HepG2 (cell line): Measurements from ENCODE around the gene SH3BP2. TPM values are rescaled to one million over a fixed set of nuclear protein-coding genes. Genes with fewer than 3 reads are reported as not detected.
"Not testable (repeated sequence)": the region's sequence is repeated elsewhere in the genome, so short reads cannot be mapped to it uniquely, and the experiment has no call there.

Source experiments
- ATAC-seq: fragments of 200-7000 bp; cut with Tn5 transposase; 3 replicates; pipeline ENCODE4 v1.9.1; 2020; ENCODE audit warnings: mild to moderate bottlenecking, moderate library complexity
- BruUV-seq: library from RNA; stranded (reverse); fragments of 400-500 nt; replicated peaks from 2 replicates; lab custom pipeline; 2021; lab: Mats Ljungman, UMichigan
- CTCF ChIA-PET: fragments of 300-600 bp; formaldehyde crosslinking; extraction: SDS; loops from one replicate; lab custom pipeline; 2021; ENCODE audit warnings: low total read pairs, inconsistent platforms, low intra/inter-chr PET ratio; lab: Yijun Ruan, JAX
- POLR2A ChIA-PET: fragments of 350-600 bp; sonication (Branson Sonifier 250); formaldehyde crosslinking; loops from one replicate; lab custom pipeline; 2020; ENCODE audit warnings: antibody characterized with exemption, inconsistent platforms; lab: Yijun Ruan, JAX
- DNase-seq: peaks from one replicate; pipeline ENCODE4 v3.0.0-alpha.2; 2015; ENCODE audit warnings: low spot score
- FAIRE-seq: peaks from 3 replicates; lab custom pipeline; 2011; peaks lifted over from hg19 to GRCh38; lab: Jason Lieb, UNC
- H2AFZ ChIP-seq: one replicate; pipeline ENCODE4 v1.6.1; 2011; ENCODE audit warnings: low read length, inconsistent platforms
- H3K27ac ChIP-seq: fragments of 300-600 bp; 3 replicates; pipeline ENCODE4 v1.8.0; 2011; ENCODE audit warnings: mixed run types, mild to moderate bottlenecking, mixed read lengths, low read length, inconsistent platforms; ENCODE audit not compliant: insufficient read depth; ENCODE audit errors: extremely low read length
- H3K27me3 ChIP-seq, 2 experiments: fragments of 200-600 bp in 1 of 2; 2 replicates in 1 of 2; 3 replicates in 1 of 2; pipeline versions ENCODE4 v1.6.0 to v1.8.0; 2011; ENCODE audit warnings: low read length in 2 of 2, mild to moderate bottlenecking in 2 of 2, moderate library complexity in 2 of 2, inconsistent platforms in 1 of 2; ENCODE audit not compliant: insufficient read depth in 2 of 2, control insufficient read depth in 1 of 2
- H3K36me3 ChIP-seq, 2 experiments: fragments of 200-600 bp in 1 of 2; replicated peaks in 1 of 2; 2 replicates in 1 of 2; 3 replicates in 1 of 2; pipeline versions ENCODE4 v1.5.1 to v1.8.0; 2011; ENCODE audit warnings: low read length in 2 of 2, inconsistent platforms in 1 of 2; ENCODE audit not compliant: insufficient read depth in 2 of 2, control insufficient read depth in 1 of 2
- H3K4me1 ChIP-seq: 2 replicates; pipeline ENCODE4 v1.5.1; 2012; ENCODE audit warnings: low read length, inconsistent platforms; ENCODE audit not compliant: insufficient read depth
- H3K4me2 ChIP-seq: 2 replicates; pipeline ENCODE4 v1.6.0; 2011; ENCODE audit warnings: low read depth, low read length, inconsistent platforms
- H3K4me3 ChIP-seq, 3 experiments: fragments of 200-600 bp in 1 of 3; sonication (generic), shearing (Covaris generic) in 1 of 3; replicated peaks in 1 of 3; 2 replicates each; pipeline ENCODE4 v1.5.1; 2011 to 2016; ENCODE audit warnings: low read length in 3 of 3, inconsistent platforms in 2 of 3, low read depth in 2 of 3, mild to moderate bottlenecking in 2 of 3, control low read depth in 1 of 3, mixed read lengths in 1 of 3; ENCODE audit not compliant: insufficient read depth in 1 of 3
- H3K79me2 ChIP-seq: one replicate; pipeline ENCODE4 v1.6.1; 2011; ENCODE audit warnings: low read length, inconsistent platforms; ENCODE audit not compliant: insufficient read depth
- H3K9ac ChIP-seq: 2 replicates; pipeline ENCODE4 v1.6.0; 2011; ENCODE audit warnings: mild to moderate bottlenecking, low read depth, low read length, inconsistent platforms; ENCODE audit not compliant: insufficient read depth
- H3K9me3 ChIP-seq: 2 replicates; pipeline ENCODE4 v1.5.1; 2012; ENCODE audit warnings: mild to moderate bottlenecking, low read length
- H4K20me1 ChIP-seq: 2 replicates; pipeline ENCODE4 v1.6.0; 2011; ENCODE audit warnings: inconsistent platforms, mild to moderate bottlenecking, low read length, moderate library complexity; ENCODE audit not compliant: insufficient read depth
- IRF2 ChIP-seq: IDR thresholded peaks from 2 replicates; pipeline ENCODE4 v1.6.1; 2018; ENCODE audit warnings: missing genetic modification reagents, missing compliant biosample characterization
- WGBS: methylation state at CpG from one replicate; pipeline ENCODE4 v1.1.6; 2017; ENCODE audit warnings: low lambda C conversion rate; 5-methylcytosine and 5-hydroxymethylcytosine counted together
- in situ Hi-C: cut with HindIII; loops from 2 replicates; pipeline ENCODE4 v1.10.0; 2017; ENCODE audit warnings: low pct_unique_long_range_greater_than_20kb; ENCODE audit not compliant: extremely low pct_ligation_motif_present
- intact Hi-C: fragments of 100-400 bp; cut with micrococcal nuclease; formaldehyde crosslinking; loops from one replicate; pipeline ENCODE4 v1.10.0; 2022; ENCODE audit not compliant: unreplicated experiment
- polyA plus RNA-seq, 8 experiments: library from polyadenylated mRNA; depleted of rRNA in 3 of 8; stranded (reverse) in 7 of 8; unstranded in 1 of 8; fragments of >200 nt; fragmentation: Illumina TruSeq in 4 of 8; extraction: Trizol in 4 of 8; gene quantifications; 2 replicates each; pipeline versions ENCODE4 v1.2.1 to v1.2.3, GENCODE V29; 2011 to 2016; ENCODE audit warnings: low read depth in 4 of 8, missing spikeins in 1 of 8, mixed read lengths in 1 of 8; ENCODE audit not compliant: insufficient read depth in 1 of 8
- total RNA-seq, 5 experiments: library from RNA; depleted of rRNA; stranded (reverse); fragments of >200 nt; fragmentation: Illumina TruSeq; extraction: Trizol; gene quantifications; 2 replicates each; pipeline ENCODE4 v1.2.3, GENCODE V29; 2016; ENCODE audit warnings: low read depth in 1 of 5
- TF ChIP-seq, protein P1 (sequence below): sonication (generic); formaldehyde crosslinking; IDR thresholded peaks from 2 replicates; pipeline ENCODE4 v1.4.0; 2020; ENCODE audit warnings: mild to moderate bottlenecking, low read depth, missing genetic modification reagents
- TF ChIP-seq, protein P2 (sequence below): sonication (generic); formaldehyde crosslinking; IDR thresholded peaks from 2 replicates; pipeline ENCODE4 v1.5.0; 2020; ENCODE audit warnings: missing genetic modification reagents
- TF ChIP-seq, protein P3 (sequence below): sonication (generic); formaldehyde crosslinking; IDR thresholded peaks from 2 replicates; pipeline ENCODE4 v1.4.0; 2020; ENCODE audit warnings: missing genetic modification reagents

Gene SH3BP2
- total and polyA plus RNA-seq, 2 of the 13 experiments (the other 11 are each of a cell fraction or from before 2014, with no cell fraction given): 16.9 to 34.5 TPM

DNA sequence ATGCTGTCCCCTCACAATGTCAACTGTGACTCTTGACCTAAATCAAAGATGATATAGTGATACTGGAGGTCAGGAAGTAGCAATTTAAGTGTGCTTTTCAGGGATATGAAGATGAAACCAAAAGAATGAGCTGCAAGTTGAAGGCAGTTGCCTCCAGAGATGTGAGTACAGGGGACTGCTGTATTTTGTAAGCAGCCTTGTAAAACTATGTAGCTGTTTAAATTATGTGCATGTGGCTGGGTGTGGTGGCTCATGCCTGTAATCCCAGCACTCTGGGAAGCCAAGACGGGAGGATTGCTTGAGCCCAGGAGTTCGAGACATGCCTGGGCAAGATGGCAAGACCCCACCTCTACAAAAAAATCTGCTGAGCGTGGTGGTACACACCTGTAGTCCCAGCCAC, 21.6 kb upstream of the SH3BP2 start (continued):
- TF ChIP-seq, protein P1, sequence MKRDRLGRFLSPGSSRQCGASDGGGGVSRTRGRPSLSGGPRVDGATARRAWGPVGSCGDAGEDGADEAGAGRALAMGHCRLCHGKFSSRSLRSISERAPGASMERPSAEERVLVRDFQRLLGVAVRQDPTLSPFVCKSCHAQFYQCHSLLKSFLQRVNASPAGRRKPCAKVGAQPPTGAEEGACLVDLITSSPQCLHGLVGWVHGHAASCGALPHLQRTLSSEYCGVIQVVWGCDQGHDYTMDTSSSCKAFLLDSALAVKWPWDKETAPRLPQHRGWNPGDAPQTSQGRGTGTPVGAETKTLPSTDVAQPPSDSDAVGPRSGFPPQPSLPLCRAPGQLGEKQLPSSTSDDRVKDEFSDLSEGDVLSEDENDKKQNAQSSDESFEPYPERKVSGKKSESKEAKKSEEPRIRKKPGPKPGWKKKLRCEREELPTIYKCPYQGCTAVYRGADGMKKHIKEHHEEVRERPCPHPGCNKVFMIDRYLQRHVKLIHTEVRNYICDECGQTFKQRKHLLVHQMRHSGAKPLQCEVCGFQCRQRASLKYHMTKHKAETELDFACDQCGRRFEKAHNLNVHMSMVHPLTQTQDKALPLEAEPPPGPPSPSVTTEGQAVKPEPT: no peak

DNA sequence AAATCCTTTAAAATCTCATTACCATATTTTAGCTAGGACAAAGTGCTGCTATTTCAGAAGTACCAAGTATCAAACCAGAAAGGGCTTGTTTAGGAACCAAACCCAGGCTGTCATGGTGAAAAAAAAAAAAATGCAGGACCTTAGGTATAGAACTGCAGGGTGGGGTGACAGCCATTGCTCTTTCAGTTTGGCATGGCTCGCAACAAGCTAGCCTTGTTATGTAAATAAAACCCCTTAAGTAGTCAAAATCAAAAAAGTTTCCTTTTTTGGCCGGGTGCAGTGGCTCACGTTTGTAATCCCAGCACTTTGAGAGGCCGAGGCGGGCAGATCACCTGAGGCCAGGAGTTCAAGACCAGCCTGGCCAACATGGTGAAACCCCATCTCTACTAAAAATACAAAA, 12.2 kb upstream of the SH3BP2 start:
- not testable (repeated sequence) for H3K4me1 ChIP-seq

GRCh38 chr4:2781911-2782310, 11.0 kb upstream of the SH3BP2 start:
- Histone ChIP-seq H3K4me3 (no peak overlapping the region), H3K27ac (no peak overlapping the region), H4K20me1 (no peaks in the 10 kb centered on the region), H3K4me2 (no peak overlapping the region), H3K27me3 (no peaks in the 10 kb centered on the region), H3K9ac (no peak overlapping the region), H3K79me2 (no peaks in the 10 kb centered on the region), H3K9me3 (no peaks in the 10 kb centered on the region), H2AFZ (no peak overlapping the region), H3K36me3 (no peaks in the 10 kb centered on the region), H3K4me1 (peaks cover 22% of the 10 kb centered on the region)
- ATAC-seq: no peak
- no peak for DNase-seq
- WGBS: 62% methylated on average over 10 of the region's 10 CpGs
- TF ChIP-seq, protein P2, sequence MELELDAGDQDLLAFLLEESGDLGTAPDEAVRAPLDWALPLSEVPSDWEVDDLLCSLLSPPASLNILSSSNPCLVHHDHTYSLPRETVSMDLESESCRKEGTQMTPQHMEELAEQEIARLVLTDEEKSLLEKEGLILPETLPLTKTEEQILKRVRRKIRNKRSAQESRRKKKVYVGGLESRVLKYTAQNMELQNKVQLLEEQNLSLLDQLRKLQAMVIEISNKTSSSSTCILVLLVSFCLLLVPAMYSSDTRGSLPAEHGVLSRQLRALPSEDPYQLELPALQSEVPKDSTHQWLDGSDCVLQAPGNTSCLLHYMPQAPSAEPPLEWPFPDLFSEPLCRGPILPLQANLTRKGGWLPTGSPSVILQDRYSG: no peak
- TF ChIP-seq, protein P3, sequence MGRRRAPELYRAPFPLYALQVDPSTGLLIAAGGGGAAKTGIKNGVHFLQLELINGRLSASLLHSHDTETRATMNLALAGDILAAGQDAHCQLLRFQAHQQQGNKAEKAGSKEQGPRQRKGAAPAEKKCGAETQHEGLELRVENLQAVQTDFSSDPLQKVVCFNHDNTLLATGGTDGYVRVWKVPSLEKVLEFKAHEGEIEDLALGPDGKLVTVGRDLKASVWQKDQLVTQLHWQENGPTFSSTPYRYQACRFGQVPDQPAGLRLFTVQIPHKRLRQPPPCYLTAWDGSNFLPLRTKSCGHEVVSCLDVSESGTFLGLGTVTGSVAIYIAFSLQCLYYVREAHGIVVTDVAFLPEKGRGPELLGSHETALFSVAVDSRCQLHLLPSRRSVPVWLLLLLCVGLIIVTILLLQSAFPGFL (CRISPR knock-in tag): no peak
- TF ChIP-seq IRF2 (CRISPR knock-in tag): no peak
- no TSS peak for BruUV-seq
- POLR2A ChIA-PET: interaction anchor here (1.0 to 1.6 kb wide), 2 partner anchors 10 to 19 kb away, joined by 3 to 8 read pairs; partner anchors contain the start of gene SH3BP2
- CTCF ChIA-PET: no interaction called here
- in situ Hi-C loops (no loop called here), intact Hi-C loops (no loop called here)
- FAIRE-seq: no peak

More for the DNA sequence above, 12.2 kb upstream of the SH3BP2 start:
- ATAC-seq, DNase-seq, H3K27me3 ChIP-seq, FAIRE-seq, H3K4me3 ChIP-seq, in situ Hi-C loops, H3K9ac ChIP-seq, H3K27ac ChIP-seq, H3K36me3 ChIP-seq, intact Hi-C loops, BruUV-seq, CTCF ChIA-PET, H2AFZ ChIP-seq, H4K20me1 ChIP-seq, H3K79me2 ChIP-seq, H3K4me2 ChIP-seq, H3K9me3 ChIP-seq: not testable (repeated sequence)
- WGBS: 50% methylated on average over 5 of the region's 5 CpGs
- POLR2A ChIA-PET: interaction anchor here (1.1 kb wide), 1 partner anchor 10 kb away, joined by 3 read pairs; no protein-coding TSS in a partner anchor
